Measurements from ENCODE around the gene PLEKHG7.

Gene PLEKHG7

DNA sequence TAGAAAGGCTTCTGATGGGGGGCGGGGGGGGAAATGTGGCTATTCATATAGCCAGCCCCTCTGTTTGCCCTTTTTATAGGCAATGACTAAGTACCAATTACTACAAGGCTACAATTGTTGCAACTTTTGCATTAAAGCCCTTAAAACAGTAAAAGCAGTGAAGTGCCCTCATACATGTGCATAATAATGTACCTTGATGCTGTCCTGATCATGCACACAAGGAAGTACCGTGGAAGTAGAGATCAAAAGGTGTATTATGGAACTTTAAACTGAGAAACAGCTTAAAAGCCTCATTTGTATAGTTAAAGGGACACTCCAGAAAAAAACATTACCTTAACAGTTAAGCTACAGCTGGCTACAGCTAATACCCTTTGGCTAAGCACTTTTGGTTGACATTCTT is 111.8 kb downstream of the PLEKHG7 start:
- FAIRE-seq: no peak

DNA sequence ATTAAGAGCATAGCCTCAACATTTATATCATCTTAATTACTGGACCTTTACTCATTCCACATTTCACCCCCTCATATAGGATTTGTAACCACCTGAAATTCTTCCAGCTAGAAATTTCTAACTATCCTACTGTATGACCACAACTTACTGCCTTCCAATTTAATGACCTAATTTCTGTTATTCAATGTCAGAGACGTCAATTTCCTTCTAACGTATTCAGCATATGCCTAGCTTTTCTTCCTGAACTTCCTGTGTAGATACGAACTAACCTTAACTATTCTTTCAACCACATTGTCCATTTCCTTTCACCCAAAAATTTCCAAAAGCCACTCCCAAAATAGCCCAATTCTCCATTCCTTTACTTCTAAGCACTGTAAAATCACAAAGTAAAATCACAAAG is 118.4 kb downstream of the PLEKHG7 start:
- FAIRE-seq: no peak
